ENCODE results near the gene FFAR3. TPM values are rescaled to one million over a fixed set of nuclear protein-coding genes. Genes with fewer than 3 reads are reported as not detected.

Gene FFAR3
- total and polyA plus RNA-seq, 2 of the 13 experiments (the other 11 are each of a cell fraction or from before 2014, with no cell fraction given), result not detected

DNA sequence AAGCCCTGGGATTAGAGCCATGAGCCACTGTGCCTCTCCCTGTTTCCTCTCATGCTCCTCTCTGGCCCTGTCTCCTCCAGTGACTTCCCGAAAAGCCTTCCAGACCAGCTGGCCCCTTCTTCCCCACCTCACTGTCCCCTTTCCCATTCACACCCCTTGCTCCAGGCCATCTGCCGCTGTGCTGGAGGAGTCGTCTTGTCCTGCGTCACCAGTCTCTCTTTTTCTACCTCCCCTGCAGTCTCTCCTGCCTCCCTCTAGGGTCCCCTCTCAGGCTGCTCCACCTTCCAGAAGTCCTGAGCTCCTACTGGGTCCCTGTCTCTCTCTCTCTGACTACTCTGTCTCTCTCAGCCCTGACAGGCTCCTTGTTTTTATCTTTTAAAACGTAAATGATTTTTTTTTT lies 15.8 kb upstream of the FFAR3 start:
- 55% methylated on average over 5 of the region's 5 CpGs for WGBS (ENCODE audit: low lambda C conversion rate)
- H3K27me3 ChIP-seq (ENCODE audit: control insufficient read depth in 1 of 2, insufficient read depth in 2 of 2, low read length in 2 of 2), result no peaks in the 10 kb centered on the region
- H4K20me1 ChIP-seq (ENCODE audit: insufficient read depth, low read length), result no peaks in the 10 kb centered on the region
- DNase-seq (ENCODE audit: low spot score), result no peak
- H3K4me1 ChIP-seq (ENCODE audit: insufficient read depth, low read length), result peaks cover 37% of the 10 kb centered on the region
- no peaks in the 10 kb centered on the region for H3K9me3 ChIP-seq (ENCODE audit: low read length)
- ATAC-seq, result peak; percentile 48; the same call in 2 of the 3 replicates
- H3K9ac ChIP-seq (ENCODE audit: insufficient read depth, low read depth, low read length), result no peak overlapping the region
- no peak overlapping the region for H3K27ac ChIP-seq (ENCODE audit: extremely low read length, insufficient read depth, low read length)
- no peaks in the 10 kb centered on the region for H3K79me2 ChIP-seq (ENCODE audit: insufficient read depth, low read length)
- intact Hi-C loops (cut with micrococcal nuclease; ENCODE audit: unreplicated experiment), result no loop called here
- no peak overlapping the region for H3K4me3 ChIP-seq (replicated peaks in 1 of 3; ENCODE audit: insufficient read depth in 1 of 3, low read depth in 2 of 3, low read length in 3 of 3)
- H3K36me3 ChIP-seq (replicated peaks in 1 of 2; ENCODE audit: control insufficient read depth in 1 of 2, insufficient read depth in 2 of 2, low read length in 2 of 2), result no peaks in the 10 kb centered on the region
- BruUV-seq (replicated peaks), result no TSS peak
- no peak overlapping the region for H2AFZ ChIP-seq (ENCODE audit: low read length)
- in situ Hi-C loops (cut with HindIII; ENCODE audit: extremely low pct_ligation_motif_present, low pct_unique_long_range_greater_than_20kb), result no loop called here
- CTCF ChIA-PET (ENCODE audit: low intra/inter-chr PET ratio, low total read pairs), result no interaction called here
- POLR2A ChIA-PET, result no interaction called here
- no peak overlapping the region for H3K4me2 ChIP-seq (ENCODE audit: low read depth, low read length)
- TF ChIP-seq HMGA1 (CRISPR knock-in tag; conservative IDR thresholded peaks at IDR 0.05), result no peak
- FAIRE-seq, result no peak

DNA sequence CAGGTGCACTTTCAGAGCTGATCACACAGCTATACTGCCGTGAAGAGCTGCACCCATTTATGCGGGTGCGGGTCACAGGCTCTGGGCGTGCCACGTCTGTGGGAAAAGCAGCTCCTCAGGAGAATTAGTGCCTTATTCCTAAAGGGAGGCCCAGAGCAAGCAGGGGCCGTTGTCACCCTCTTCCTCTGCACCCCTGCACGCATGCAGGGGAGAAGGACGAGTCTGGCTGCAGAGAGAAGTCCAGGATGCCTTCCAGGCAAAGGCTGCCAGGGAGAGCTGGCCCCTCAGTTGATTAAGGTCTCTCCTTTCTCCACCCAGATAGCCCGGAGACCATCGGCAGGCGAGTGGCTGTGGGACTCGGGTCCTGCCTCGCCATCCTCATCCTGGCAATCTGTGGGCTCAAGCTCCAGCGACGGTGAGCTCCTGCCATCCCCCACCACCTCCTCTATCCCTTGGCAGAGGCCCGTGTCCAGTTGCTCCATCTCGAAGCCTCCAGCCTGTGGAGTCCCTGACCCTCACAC lies 13.7 kb upstream of the FFAR3 start:
- no peak overlapping the region for H3K4me3 ChIP-seq (replicated peaks in 1 of 3; ENCODE audit: insufficient read depth in 1 of 3, low read depth in 2 of 3, low read length in 3 of 3)
- ChIA-PET CTCF (ENCODE audit: low intra/inter-chr PET ratio, low total read pairs) (no interaction called here), POLR2A (no interaction called here)
- H3K9me3 ChIP-seq (ENCODE audit: low read length), result no peaks in the 10 kb centered on the region
- DNase-seq (ENCODE audit: low spot score) (no peak), ATAC-seq (no peak), FAIRE-seq (no peak)
- no peaks in the 10 kb centered on the region for H3K27me3 ChIP-seq (ENCODE audit: control insufficient read depth in 1 of 2, insufficient read depth in 2 of 2, low read length in 2 of 2)
- no peaks in the 10 kb centered on the region for H4K20me1 ChIP-seq (ENCODE audit: insufficient read depth, low read length)
- H3K9ac ChIP-seq (ENCODE audit: insufficient read depth, low read depth, low read length), result no peak overlapping the region
- TF ChIP-seq SYNCRIP (IDR thresholded peaks at IDR 0.05; ENCODE audit: insufficient read depth, low read depth, low read length) (no peak), CHD2 (IDR thresholded peaks at IDR 0.05; ENCODE audit: low read depth, low read length) (no peak), ATRX (CRISPR knock-in tag; IDR thresholded peaks at IDR 0.05; ENCODE audit: borderline replicate concordance) (no peak), NCOA1 (CRISPR knock-in tag; IDR thresholded peaks at IDR 0.05) (no peak), ZSCAN25 (CRISPR knock-in tag; IDR thresholded peaks at IDR 0.05) (peak; percentile 42; the same call in 1 of the 2 replicates)
- TF ChIP-seq, protein P1, sequence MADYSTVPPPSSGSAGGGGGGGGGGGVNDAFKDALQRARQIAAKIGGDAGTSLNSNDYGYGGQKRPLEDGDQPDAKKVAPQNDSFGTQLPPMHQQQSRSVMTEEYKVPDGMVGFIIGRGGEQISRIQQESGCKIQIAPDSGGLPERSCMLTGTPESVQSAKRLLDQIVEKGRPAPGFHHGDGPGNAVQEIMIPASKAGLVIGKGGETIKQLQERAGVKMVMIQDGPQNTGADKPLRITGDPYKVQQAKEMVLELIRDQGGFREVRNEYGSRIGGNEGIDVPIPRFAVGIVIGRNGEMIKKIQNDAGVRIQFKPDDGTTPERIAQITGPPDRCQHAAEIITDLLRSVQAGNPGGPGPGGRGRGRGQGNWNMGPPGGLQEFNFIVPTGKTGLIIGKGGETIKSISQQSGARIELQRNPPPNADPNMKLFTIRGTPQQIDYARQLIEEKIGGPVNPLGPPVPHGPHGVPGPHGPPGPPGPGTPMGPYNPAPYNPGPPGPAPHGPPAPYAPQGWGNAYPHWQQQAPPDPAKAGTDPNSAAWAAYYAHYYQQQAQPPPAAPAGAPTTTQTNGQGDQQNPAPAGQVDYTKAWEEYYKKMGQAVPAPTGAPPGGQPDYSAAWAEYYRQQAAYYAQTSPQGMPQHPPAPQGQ (CRISPR knock-in tag; IDR thresholded peaks at IDR 0.05; ENCODE audit: borderline replicate concordance), result no peak
- TF ChIP-seq, protein P2, sequence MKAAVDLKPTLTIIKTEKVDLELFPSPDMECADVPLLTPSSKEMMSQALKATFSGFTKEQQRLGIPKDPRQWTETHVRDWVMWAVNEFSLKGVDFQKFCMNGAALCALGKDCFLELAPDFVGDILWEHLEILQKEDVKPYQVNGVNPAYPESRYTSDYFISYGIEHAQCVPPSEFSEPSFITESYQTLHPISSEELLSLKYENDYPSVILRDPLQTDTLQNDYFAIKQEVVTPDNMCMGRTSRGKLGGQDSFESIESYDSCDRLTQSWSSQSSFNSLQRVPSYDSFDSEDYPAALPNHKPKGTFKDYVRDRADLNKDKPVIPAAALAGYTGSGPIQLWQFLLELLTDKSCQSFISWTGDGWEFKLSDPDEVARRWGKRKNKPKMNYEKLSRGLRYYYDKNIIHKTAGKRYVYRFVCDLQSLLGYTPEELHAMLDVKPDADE (CRISPR knock-in tag; IDR thresholded peaks at IDR 0.05), result no peak
- no TSS peak for BruUV-seq (replicated peaks)
- intact Hi-C loops (cut with micrococcal nuclease; ENCODE audit: unreplicated experiment) (no loop called here), in situ Hi-C loops (cut with HindIII; ENCODE audit: extremely low pct_ligation_motif_present, low pct_unique_long_range_greater_than_20kb) (no loop called here)
- H3K79me2 ChIP-seq (ENCODE audit: insufficient read depth, low read length), result no peaks in the 10 kb centered on the region
- H3K27ac ChIP-seq (ENCODE audit: extremely low read length, insufficient read depth, low read length), result no peak overlapping the region
- WGBS (ENCODE audit: low lambda C conversion rate), result 70% methylated on average over 8 of the region's 17 CpGs
- H3K4me1 ChIP-seq (ENCODE audit: insufficient read depth, low read length), result peaks cover 42% of the 10 kb centered on the region
- no peaks in the 10 kb centered on the region for H3K36me3 ChIP-seq (replicated peaks in 1 of 2; ENCODE audit: control insufficient read depth in 1 of 2, insufficient read depth in 2 of 2, low read length in 2 of 2)
- H3K4me2 ChIP-seq (ENCODE audit: low read depth, low read length), result no peak overlapping the region
- H2AFZ ChIP-seq (ENCODE audit: low read length), result no peak overlapping the region
